ENCODE results near the gene MAPRE2. TPM values are rescaled to one million over a fixed set of nuclear protein-coding genes. Genes with fewer than 3 reads are reported as not detected.

Gene MAPRE2
- total RNA-seq, 2 experiments from 2014 or later = 70.7 to 72.7 TPM

GRCh38 chr18:35026407-35027061, 14.7 kb upstream of the MAPRE2 start:
- CTCF ChIA-PET = interaction anchor here (0.7 to 9.1 kb wide), 19 partner anchors 10 to 205 kb away, joined by 3 to 69 read pairs (median 5); partner anchors contain the start of gene MAPRE2
- POLR2A ChIA-PET = interaction anchor here (1.0 to 1.3 kb wide), 4 partner anchors 14 to 116 kb away, joined by 3 to 4 read pairs (median 4); no protein-coding TSS in a partner anchor

GRCh38 chr18:35027206-35027605, 14.0 kb upstream of the MAPRE2 start:
- Mint-ChIP-seq H3K27ac (peak overlapping the region; percentile 68), H3K4me1 (ENCODE audit: low read depth) (peaks cover 55% of the 10 kb centered on the region), H3K9me3 (no peaks in the 10 kb centered on the region), H3K27me3 (no peaks in the 10 kb centered on the region), H3K4me3 (no peak overlapping the region), H3K36me3 (ENCODE audit: low read depth) (no peaks in the 10 kb centered on the region)
- CTCF ChIA-PET = interaction anchor here (0.9 to 9.1 kb wide), 14 partner anchors 9 to 328 kb away, joined by 3 to 69 read pairs (median 6); partner anchors contain the start of gene MAPRE2
- TF ChIP-seq CTCF (IDR thresholded peaks at IDR 0.05) = no peak
- intact Hi-C loops (cut with micrococcal nuclease) = no loop called here
- ATAC-seq = peak; percentile 28
- DNase-seq = peak; percentile 55
- POLR2A ChIA-PET = interaction anchor here (1.0 to 1.2 kb wide), 2 partner anchors 15 to 20 kb away, joined by 4 read pairs; no protein-coding TSS in a partner anchor

More at GRCh38 chr18:35026407-35027061, 14.7 kb upstream of the MAPRE2 start:
- intact Hi-C loops (cut with micrococcal nuclease) = no loop called here
- TF ChIP-seq CTCF (IDR thresholded peaks at IDR 0.05) = no peak
- no peak overlapping the region for H3K4me3 Mint-ChIP-seq
- H3K9me3 Mint-ChIP-seq = no peaks in the 10 kb centered on the region
- no peaks in the 10 kb centered on the region for H3K27me3 Mint-ChIP-seq
- no peak for DNase-seq
- H3K4me1 Mint-ChIP-seq (ENCODE audit: low read depth) = peaks cover 48% of the 10 kb centered on the region
- H3K36me3 Mint-ChIP-seq (ENCODE audit: low read depth) = no peaks in the 10 kb centered on the region
- ATAC-seq = peak; percentile 57
- H3K27ac Mint-ChIP-seq = peak overlapping the region; percentile 68

- intact Hi-C loops (cut with micrococcal nuclease) = no loop called here
- no peak for TF ChIP-seq CTCF (IDR thresholded peaks at IDR 0.05)
- no peak for DNase-seq
- ATAC-seq = no peak
- no peaks in the 10 kb centered on the region for H3K27me3 Mint-ChIP-seq
- no peak overlapping the region for H3K4me3 Mint-ChIP-seq
- H3K4me1 Mint-ChIP-seq (ENCODE audit: low read depth) = peaks cover 60% of the 10 kb centered on the region
- no peak overlapping the region for H3K27ac Mint-ChIP-seq
- H3K36me3 Mint-ChIP-seq (ENCODE audit: low read depth) = no peaks in the 10 kb centered on the region
- no peaks in the 10 kb centered on the region for H3K9me3 Mint-ChIP-seq
- POLR2A ChIA-PET = interaction anchor here (0.7 to 2.1 kb wide), 2 partner anchors 13 to 346 kb away, joined by 3 to 27 read pairs; partner anchors contain the start of gene MAPRE2
- CTCF ChIA-PET = interaction anchor here (0.7 to 9.1 kb wide), 17 partner anchors 10 to 358 kb away, joined by 3 to 69 read pairs (median 6); partner anchors contain the start of gene MAPRE2
Measured at GRCh38 chr18:35028536-35028935, 12.7 kb upstream of the MAPRE2 start.

GRCh38 chr18:35029103-35029502, 12.1 kb upstream of the MAPRE2 start:
- intact Hi-C loops (cut with micrococcal nuclease) = no loop called here
- Mint-ChIP-seq H3K27me3 (no peaks in the 10 kb centered on the region), H3K27ac (peak overlapping the region; percentile 99), H3K36me3 (ENCODE audit: low read depth) (no peaks in the 10 kb centered on the region), H3K4me1 (ENCODE audit: low read depth) (peaks cover 60% of the 10 kb centered on the region), H3K4me3 (peak overlapping the region; percentile 76), H3K9me3 (no peaks in the 10 kb centered on the region)
- ChIA-PET POLR2A (interaction anchor here (2.1 kb wide), 1 partner anchor 12 kb away, joined by 27 read pairs; the partner anchor contains the start of gene MAPRE2), CTCF (interaction anchor here (0.9 to 9.1 kb wide), 16 partner anchors 8 to 357 kb away, joined by 3 to 69 read pairs (median 6); partner anchors contain the start of gene MAPRE2)
- no peak for DNase-seq
- ATAC-seq = no peak
- TF ChIP-seq CTCF (IDR thresholded peaks at IDR 0.05) = no peak

- Mint-ChIP-seq H3K27me3 (no peaks in the 10 kb centered on the region), H3K4me3 (peak overlapping the region; percentile 76), H3K36me3 (ENCODE audit: low read depth) (no peaks in the 10 kb centered on the region), H3K27ac (peak overlapping the region; percentile 99), H3K4me1 (ENCODE audit: low read depth) (peaks cover 60% of the 10 kb centered on the region), H3K9me3 (no peaks in the 10 kb centered on the region)
- TF ChIP-seq CTCF (IDR thresholded peaks at IDR 0.05) = peak; percentile 28
- intact Hi-C loops (cut with micrococcal nuclease) = no loop called here
- ChIA-PET CTCF (interaction anchor here (1.0 to 9.1 kb wide), 18 partner anchors 8 to 356 kb away, joined by 3 to 69 read pairs (median 6); partner anchors contain the start of gene MAPRE2), POLR2A (interaction anchor here (0.7 to 2.1 kb wide), 5 partner anchors 9 to 31 kb away, joined by 3 to 27 read pairs (median 4); partner anchors contain the start of gene MAPRE2)
- peak; percentile 73 for ATAC-seq
- DNase-seq = no peak
Measured at GRCh38 chr18:35029770-35030169, 11.4 kb upstream of the MAPRE2 start.

Data from activated CD8-positive, alpha-beta T cell treated with anti-CD3 and anti-CD28 coated beads for 36 hours (primary cell).